H9 (cell line): ENCODE measurements around the gene SLC28A3. TPM values are rescaled to one million over a fixed set of nuclear protein-coding genes. Genes with fewer than 3 reads are reported as not detected.

Experiments used
- DNase-seq: peaks from one replicate; pipeline ENCODE4 v3.0.0-alpha.2; 2017
- H2AFZ ChIP-seq: one replicate; pipeline ENCODE4 v1.6.1; 2013; ENCODE audit warnings: mild to moderate bottlenecking, low read length, control low read depth, moderate library complexity
- H2AK5ac ChIP-seq: 2 replicates; pipeline ENCODE4 v1.6.1; 2013; ENCODE audit warnings: low read length, control low read depth, mixed read lengths; ENCODE audit not compliant: insufficient read length
- H2BK120ac ChIP-seq: one replicate; pipeline ENCODE4 v1.6.1; 2013; ENCODE audit warnings: low read depth, mild to moderate bottlenecking, low read length, control low read depth, inconsistent platforms; ENCODE audit not compliant: poor library complexity, severe bottlenecking
- H2BK12ac ChIP-seq: 2 replicates; pipeline ENCODE4 v1.6.1; 2013; ENCODE audit warnings: low read length, control low read depth, mixed read lengths, low read depth; ENCODE audit not compliant: insufficient read length
- H2BK15ac ChIP-seq: 2 replicates; pipeline ENCODE4 v1.6.1; 2013; ENCODE audit warnings: low read depth, low read length, control low read depth
- H2BK20ac ChIP-seq: one replicate; pipeline ENCODE4 v1.6.1; 2013; ENCODE audit warnings: low read depth, mild to moderate bottlenecking, low read length, control low read depth, inconsistent platforms; ENCODE audit not compliant: poor library complexity, severe bottlenecking
- H2BK5ac ChIP-seq: 2 replicates; pipeline ENCODE4 v1.6.1; 2013; ENCODE audit warnings: low read length, control low read depth, mixed read lengths; ENCODE audit not compliant: insufficient read length
- H3K14ac ChIP-seq: 2 replicates; pipeline ENCODE4 v1.6.1; 2013; ENCODE audit warnings: low read length, control low read depth; ENCODE audit not compliant: insufficient read depth
- H3K18ac ChIP-seq: 2 replicates; pipeline ENCODE4 v1.6.1; 2013; ENCODE audit warnings: low read depth, mild to moderate bottlenecking, mixed read lengths, low read length, control low read depth; ENCODE audit not compliant: insufficient read length
- H3K23ac ChIP-seq: 2 replicates; pipeline ENCODE4 v1.6.1; 2013; ENCODE audit warnings: low read length, control low read depth, mixed read lengths, low read depth; ENCODE audit not compliant: insufficient read length
- H3K23me2 ChIP-seq: 2 replicates; pipeline ENCODE4 v1.6.1; 2013; ENCODE audit warnings: low read depth, mild to moderate bottlenecking, mixed read lengths, low read length, control low read depth; ENCODE audit not compliant: insufficient read length, poor library complexity, severe bottlenecking
- H3K27ac ChIP-seq: 2 replicates; pipeline ENCODE4 v1.5.1; 2013; ENCODE audit warnings: low read length, control low read depth, mixed read lengths, low read depth; ENCODE audit not compliant: insufficient read length
- H3K27me3 ChIP-seq: 2 replicates; pipeline ENCODE4 v1.6.1; 2013; ENCODE audit warnings: low read length, control low read depth, inconsistent platforms; ENCODE audit not compliant: insufficient read depth
- H3K4ac ChIP-seq: 2 replicates; pipeline ENCODE4 v1.6.1; 2013; ENCODE audit warnings: low read depth, mild to moderate bottlenecking, control low read depth, inconsistent platforms, low read length, moderate library complexity
- H3K4me1 ChIP-seq: 2 replicates; pipeline ENCODE4 v1.6.1; 2013; ENCODE audit warnings: low read length, control low read depth, inconsistent platforms; ENCODE audit not compliant: insufficient read depth
- H3K4me2 ChIP-seq: 2 replicates; pipeline ENCODE4 v1.6.1; 2013; ENCODE audit warnings: low read length, control low read depth, mixed read lengths; ENCODE audit not compliant: insufficient read length, insufficient read depth
- H3K56ac ChIP-seq: 2 replicates; pipeline ENCODE4 v1.6.1; 2013; ENCODE audit warnings: low read depth, mild to moderate bottlenecking, mixed read lengths, low read length, control low read depth; ENCODE audit not compliant: insufficient read length
- H3K79me1 ChIP-seq: 2 replicates; pipeline ENCODE4 v1.6.1; 2013; ENCODE audit warnings: low read depth, mild to moderate bottlenecking, moderate library complexity, low read length, control low read depth, inconsistent platforms; ENCODE audit not compliant: insufficient read depth, poor library complexity, severe bottlenecking
- H3K79me2 ChIP-seq: 2 replicates; pipeline ENCODE4 v1.6.1; 2013; ENCODE audit warnings: low read length, control low read depth, inconsistent platforms; ENCODE audit not compliant: insufficient read depth
- H3K9ac ChIP-seq: 2 replicates; pipeline ENCODE4 v1.6.1; 2013; ENCODE audit warnings: low read length, control low read depth, mixed read lengths; ENCODE audit not compliant: insufficient read length; ENCODE audit errors: extremely low read depth
- H3K9me3 ChIP-seq: one replicate; pipeline ENCODE4 v1.6.1; 2013; ENCODE audit warnings: low read depth, low read length, inconsistent platforms; ENCODE audit not compliant: control insufficient read depth
- H3T11ph ChIP-seq: one replicate; pipeline ENCODE4 v1.6.1; 2013; ENCODE audit warnings: mild to moderate bottlenecking, low read length, control low read depth, inconsistent platforms
- H4K20me1 ChIP-seq: one replicate; pipeline ENCODE4 v1.6.1; 2013; ENCODE audit not compliant: control insufficient read depth, insufficient read length, insufficient read depth
- H4K5ac ChIP-seq: 2 replicates; pipeline ENCODE4 v1.6.1; 2013; ENCODE audit warnings: low read depth, mild to moderate bottlenecking, mixed read lengths, low read length, control low read depth; ENCODE audit not compliant: insufficient read length
- H4K8ac ChIP-seq: replicated peaks from 2 replicates; pipeline ENCODE4 v1.6.1; 2013; ENCODE audit warnings: low read length, control low read depth, mixed read lengths, low read depth; ENCODE audit not compliant: insufficient read length
- H4K91ac ChIP-seq: 2 replicates; pipeline ENCODE4 v1.6.1; 2013; ENCODE audit warnings: low read depth, mild to moderate bottlenecking, moderate library complexity, mixed read lengths, low read length, control low read depth; ENCODE audit not compliant: insufficient read length
- H3K27ac Mint-ChIP-seq, 3 experiments: 2 replicates in 2 of 3; 3 replicates in 1 of 3; pipeline ENCODE4 v1.8.0; 2020 to 2021; ENCODE audit warnings: mixed read lengths in 3 of 3, mild to moderate bottlenecking in 1 of 3, moderate library complexity in 1 of 3
- H3K27me3 Mint-ChIP-seq: 2 replicates; pipeline ENCODE4 v1.8.0; 2021; ENCODE audit warnings: low read depth, mild to moderate bottlenecking, moderate library complexity, mixed read lengths
- H3K36me3 Mint-ChIP-seq, 3 experiments: 2 replicates in 2 of 3; 3 replicates in 1 of 3; pipeline ENCODE4 v1.8.0; 2020 to 2021; ENCODE audit warnings: low read depth in 3 of 3, mixed read lengths in 3 of 3; ENCODE audit not compliant: insufficient read depth in 1 of 3
- H3K4me1 Mint-ChIP-seq, 2 experiments: 2 replicates each; pipeline ENCODE4 v1.8.0; 2020; ENCODE audit warnings: mixed read lengths in 2 of 2
- H3K4me3 Mint-ChIP-seq, 2 experiments: 2 replicates in 1 of 2; 3 replicates in 1 of 2; pipeline ENCODE4 v1.8.0; 2020 to 2021; ENCODE audit warnings: mild to moderate bottlenecking in 2 of 2, mixed read lengths in 2 of 2, moderate library complexity in 1 of 2
- H3K9me3 Mint-ChIP-seq, 2 experiments: 2 replicates in 1 of 2; 3 replicates in 1 of 2; pipeline ENCODE4 v1.8.0; 2020; ENCODE audit warnings: mild to moderate bottlenecking in 2 of 2, mixed read lengths in 2 of 2, moderate library complexity in 1 of 2
- WGBS: extraction: QIAGEN DNeasy Blood & Tissue Kit; methylation state at CpG from one replicate; pipeline ENCODE4 v1.1.7; 2013; ENCODE audit warnings: missing lambda C conversion rate, low lambda C conversion rate, mixed read lengths; ENCODE audit not compliant: insufficient read length; ENCODE audit errors: extremely low coverage; 5-methylcytosine and 5-hydroxymethylcytosine counted together
- total RNA-seq: library from RNA; stranded (reverse); gene quantifications from 2 replicates; pipeline ENCODE4 v1.2.1, GENCODE V29; 2021
- TF ChIP-seq, protein P1 (sequence below): fragments of 200-600 bp; sonication (generic); conservative IDR thresholded peaks from 3 replicates; pipeline ENCODE4 v1.8.0; 2021; ENCODE audit warnings: antibody characterized with exemption, mild to moderate bottlenecking

SLC28A3 gene
- total RNA-seq, 1 experiment from 2014 or later: not detected

DNA sequence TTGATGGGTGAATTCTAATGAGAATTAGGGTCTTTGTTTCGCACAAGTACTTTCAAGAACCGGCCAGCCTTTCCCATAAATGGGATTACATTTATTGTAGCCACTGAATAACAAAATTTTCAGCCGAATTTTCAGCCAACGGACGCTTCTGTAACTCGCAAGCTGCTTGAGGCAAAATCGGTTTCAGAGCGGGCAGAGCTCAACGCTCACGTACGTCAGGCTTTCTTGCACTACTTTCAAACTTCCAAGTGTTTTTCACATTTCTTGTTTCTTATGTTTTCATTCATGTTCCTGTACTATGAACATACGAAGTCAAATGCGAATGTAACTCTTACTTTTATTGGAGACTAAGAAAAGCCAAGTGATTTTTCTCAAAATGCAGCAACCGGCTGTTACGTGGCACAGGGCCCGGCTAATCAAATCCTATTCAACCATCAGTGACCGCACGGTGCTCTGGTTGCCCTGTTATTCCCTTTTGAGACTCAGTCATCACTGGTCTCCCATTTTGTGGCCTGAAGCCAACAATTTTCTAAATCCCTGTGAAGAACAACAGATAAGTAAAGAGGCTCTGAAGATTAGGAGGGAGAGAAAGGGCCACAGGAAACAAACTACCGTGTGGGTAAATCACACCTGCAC, 68.5 kb downstream of the SLC28A3 start:
- no peaks in the 10 kb centered on the region for H3K27me3 ChIP-seq
- no peaks in the 10 kb centered on the region for H3K36me3 Mint-ChIP-seq
- no peak overlapping the region for H2BK15ac ChIP-seq
- H3K23ac ChIP-seq: no peak overlapping the region
- H3K4me3 Mint-ChIP-seq: peak overlapping the region; percentile 58 to 72
- no peak overlapping the region for H4K5ac ChIP-seq
- H3K79me2 ChIP-seq: no peaks in the 10 kb centered on the region
- peaks cover 3% of the 10 kb centered on the region; the same call in 1 of the 2 replicates for H3K4me1 ChIP-seq
- H3K56ac ChIP-seq: no peak overlapping the region
- peak overlapping the region; percentile 41 for H3K4me2 ChIP-seq
- no CpG with 5 or more reads among the region's 19 CpGs for WGBS
- peaks cover 21% of the 10 kb centered on the region in 2 experiments for H3K4me1 Mint-ChIP-seq
- no peak overlapping the region for H4K91ac ChIP-seq
- no peak overlapping the region for H3T11ph ChIP-seq
- no peak overlapping the region for H2AK5ac ChIP-seq
- no peak overlapping the region for H3K14ac ChIP-seq
- no peak overlapping the region for H3K18ac ChIP-seq
- H3K27ac ChIP-seq: no peak overlapping the region
- no peaks in the 10 kb centered on the region for H4K20me1 ChIP-seq
- H2BK12ac ChIP-seq: no peak overlapping the region
- H2BK5ac ChIP-seq: no peak overlapping the region
- H2BK20ac ChIP-seq: no peak overlapping the region
- H2AFZ ChIP-seq: no peak overlapping the region
- H3K79me1 ChIP-seq: no peaks in the 10 kb centered on the region
- DNase-seq: no peak
- peaks cover 2% of the 10 kb centered on the region for H3K23me2 ChIP-seq
- H3K9ac ChIP-seq: no peak overlapping the region
- H2BK120ac ChIP-seq: no peak overlapping the region
- H3K27me3 Mint-ChIP-seq: peaks cover 40% of the 10 kb centered on the region
- H3K9me3 Mint-ChIP-seq: no peaks in the 10 kb centered on the region; a peak in 1 of 5 replicates
- TF ChIP-seq, protein P1, sequence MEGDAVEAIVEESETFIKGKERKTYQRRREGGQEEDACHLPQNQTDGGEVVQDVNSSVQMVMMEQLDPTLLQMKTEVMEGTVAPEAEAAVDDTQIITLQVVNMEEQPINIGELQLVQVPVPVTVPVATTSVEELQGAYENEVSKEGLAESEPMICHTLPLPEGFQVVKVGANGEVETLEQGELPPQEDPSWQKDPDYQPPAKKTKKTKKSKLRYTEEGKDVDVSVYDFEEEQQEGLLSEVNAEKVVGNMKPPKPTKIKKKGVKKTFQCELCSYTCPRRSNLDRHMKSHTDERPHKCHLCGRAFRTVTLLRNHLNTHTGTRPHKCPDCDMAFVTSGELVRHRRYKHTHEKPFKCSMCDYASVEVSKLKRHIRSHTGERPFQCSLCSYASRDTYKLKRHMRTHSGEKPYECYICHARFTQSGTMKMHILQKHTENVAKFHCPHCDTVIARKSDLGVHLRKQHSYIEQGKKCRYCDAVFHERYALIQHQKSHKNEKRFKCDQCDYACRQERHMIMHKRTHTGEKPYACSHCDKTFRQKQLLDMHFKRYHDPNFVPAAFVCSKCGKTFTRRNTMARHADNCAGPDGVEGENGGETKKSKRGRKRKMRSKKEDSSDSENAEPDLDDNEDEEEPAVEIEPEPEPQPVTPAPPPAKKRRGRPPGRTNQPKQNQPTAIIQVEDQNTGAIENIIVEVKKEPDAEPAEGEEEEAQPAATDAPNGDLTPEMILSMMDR: no peak
- H4K8ac ChIP-seq: no peak overlapping the region
- H3K9me3 ChIP-seq: no peaks in the 10 kb centered on the region
- no peak overlapping the region for H3K4ac ChIP-seq
- H3K27ac Mint-ChIP-seq: no peak overlapping the region
